Measurements from ENCODE around the gene SCAF4.

The SCAF4 gene

GRCh38 chr21:31713115-31713514, 18.8 kb downstream of the SCAF4 start:
- H3K27ac Mint-ChIP-seq, result no peak overlapping the region
- no peak for DNase-seq (ENCODE audit: low spot score)
- peaks cover 25% of the 10 kb centered on the region for H3K4me1 Mint-ChIP-seq (ENCODE audit: low read depth)
- no peak overlapping the region for H3K4me3 Mint-ChIP-seq
- no peaks in the 10 kb centered on the region for H3K9me3 Mint-ChIP-seq
- no peaks in the 10 kb centered on the region for H3K36me3 Mint-ChIP-seq (ENCODE audit: low read depth)
- H3K27me3 Mint-ChIP-seq (ENCODE audit: low read depth), result no peaks in the 10 kb centered on the region

- no peak for DNase-seq (ENCODE audit: low spot score)
- Mint-ChIP-seq H3K27me3 (ENCODE audit: low read depth) (no peaks in the 10 kb centered on the region), H3K27ac (no peak overlapping the region), H3K9me3 (no peaks in the 10 kb centered on the region), H3K4me3 (no peak overlapping the region), H3K4me1 (ENCODE audit: low read depth) (peaks cover 33% of the 10 kb centered on the region), H3K36me3 (ENCODE audit: low read depth) (no peaks in the 10 kb centered on the region)
Observed at GRCh38 chr21:31711745-31712285, 20.1 kb downstream of the SCAF4 start.

GRCh38 chr21:31711326-31711725, 20.6 kb downstream of the SCAF4 start:
- H3K4me3 Mint-ChIP-seq, result no peak overlapping the region
- H3K27me3 Mint-ChIP-seq (ENCODE audit: low read depth), result no peaks in the 10 kb centered on the region
- peaks cover 3% of the 10 kb centered on the region for H3K36me3 Mint-ChIP-seq (ENCODE audit: low read depth)
- no peak overlapping the region for H3K27ac Mint-ChIP-seq
- no peak for DNase-seq (ENCODE audit: low spot score)
- no peaks in the 10 kb centered on the region for H3K9me3 Mint-ChIP-seq
- H3K4me1 Mint-ChIP-seq (ENCODE audit: low read depth), result peaks cover 32% of the 10 kb centered on the region

- Mint-ChIP-seq H3K27me3 (ENCODE audit: low read depth) (no peaks in the 10 kb centered on the region), H3K9me3 (no peaks in the 10 kb centered on the region), H3K27ac (no peak overlapping the region), H3K4me1 (ENCODE audit: low read depth) (peaks cover 32% of the 10 kb centered on the region), H3K4me3 (no peak overlapping the region), H3K36me3 (ENCODE audit: low read depth) (peaks cover 3% of the 10 kb centered on the region)
- DNase-seq (ENCODE audit: low spot score), result no peak
Observed at GRCh38 chr21:31710586-31710985, 21.3 kb downstream of the SCAF4 start.

- Mint-ChIP-seq H3K4me1 (ENCODE audit: low read depth) (peaks cover 23% of the 10 kb centered on the region), H3K27me3 (ENCODE audit: low read depth) (no peaks in the 10 kb centered on the region), H3K36me3 (ENCODE audit: low read depth) (peaks cover 9% of the 10 kb centered on the region), H3K9me3 (no peaks in the 10 kb centered on the region), H3K4me3 (no peak overlapping the region), H3K27ac (no peak overlapping the region)
- DNase-seq (ENCODE audit: low spot score), result no peak
Observed at GRCh38 chr21:31708541-31708940, 23.4 kb downstream of the SCAF4 start.

- Mint-ChIP-seq H3K27ac (no peak overlapping the region), H3K4me3 (no peak overlapping the region), H3K36me3 (ENCODE audit: low read depth) (peaks cover 13% of the 10 kb centered on the region), H3K9me3 (no peaks in the 10 kb centered on the region), H3K27me3 (ENCODE audit: low read depth) (no peaks in the 10 kb centered on the region), H3K4me1 (ENCODE audit: low read depth) (peaks cover 23% of the 10 kb centered on the region)
- no peak for DNase-seq (ENCODE audit: low spot score)
Observed at GRCh38 chr21:31707499-31707898, 24.4 kb downstream of the SCAF4 start.

GRCh38 chr21:31706562-31706961, 25.4 kb downstream of the SCAF4 start:
- H3K4me1 Mint-ChIP-seq (ENCODE audit: low read depth), result peaks cover 23% of the 10 kb centered on the region
- H3K36me3 Mint-ChIP-seq (ENCODE audit: low read depth), result peaks cover 20% of the 10 kb centered on the region
- no peak for DNase-seq (ENCODE audit: low spot score)
- H3K4me3 Mint-ChIP-seq, result no peak overlapping the region
- no peaks in the 10 kb centered on the region for H3K27me3 Mint-ChIP-seq (ENCODE audit: low read depth)
- H3K27ac Mint-ChIP-seq, result no peak overlapping the region
- H3K9me3 Mint-ChIP-seq, result no peaks in the 10 kb centered on the region

GRCh38 chr21:31700040-31700439, 31.9 kb downstream of the SCAF4 start:
- Mint-ChIP-seq H3K36me3 (ENCODE audit: low read depth) (peaks cover 50% of the 10 kb centered on the region), H3K27ac (no peak overlapping the region), H3K27me3 (ENCODE audit: low read depth) (no peaks in the 10 kb centered on the region), H3K9me3 (no peaks in the 10 kb centered on the region), H3K4me1 (ENCODE audit: low read depth) (peaks cover 4% of the 10 kb centered on the region), H3K4me3 (no peak overlapping the region)
- no peak for DNase-seq (ENCODE audit: low spot score)

- no peak for DNase-seq (ENCODE audit: low spot score)
- Mint-ChIP-seq H3K4me3 (no peak overlapping the region), H3K9me3 (no peaks in the 10 kb centered on the region), H3K36me3 (ENCODE audit: low read depth) (peaks cover 55% of the 10 kb centered on the region), H3K4me1 (ENCODE audit: low read depth) (peaks cover 1% of the 10 kb centered on the region), H3K27me3 (ENCODE audit: low read depth) (no peaks in the 10 kb centered on the region), H3K27ac (no peak overlapping the region)
Observed at GRCh38 chr21:31698461-31698860, 33.5 kb downstream of the SCAF4 start.

GRCh38 chr21:31696424-31696823, 35.5 kb downstream of the SCAF4 start:
- Mint-ChIP-seq H3K4me3 (no peak overlapping the region), H3K4me1 (ENCODE audit: low read depth) (peaks cover 1% of the 10 kb centered on the region), H3K27ac (no peak overlapping the region), H3K9me3 (no peaks in the 10 kb centered on the region), H3K27me3 (ENCODE audit: low read depth) (no peaks in the 10 kb centered on the region), H3K36me3 (ENCODE audit: low read depth) (peaks cover 56% of the 10 kb centered on the region)
- no peak for DNase-seq (ENCODE audit: low spot score)

GRCh38 chr21:31693222-31693621, 38.7 kb downstream of the SCAF4 start:
- H3K27ac Mint-ChIP-seq, result no peak overlapping the region
- no peaks in the 10 kb centered on the region for H3K9me3 Mint-ChIP-seq
- H3K4me3 Mint-ChIP-seq, result no peak overlapping the region
- no peaks in the 10 kb centered on the region for H3K27me3 Mint-ChIP-seq (ENCODE audit: low read depth)
- H3K4me1 Mint-ChIP-seq (ENCODE audit: low read depth), result peaks cover 1% of the 10 kb centered on the region
- peaks cover 55% of the 10 kb centered on the region for H3K36me3 Mint-ChIP-seq (ENCODE audit: low read depth)
- no peak for DNase-seq (ENCODE audit: low spot score)

- peaks cover 60% of the 10 kb centered on the region for H3K36me3 Mint-ChIP-seq (ENCODE audit: low read depth)
Observed at GRCh38 chr21:31688603-31689368, 43.1 kb downstream of the SCAF4 start.

GRCh38 chr21:31687108-31687507, 44.8 kb downstream of the SCAF4 start:
- no peaks in the 10 kb centered on the region for H3K4me1 Mint-ChIP-seq (ENCODE audit: low read depth)
- H3K27ac Mint-ChIP-seq, result no peak overlapping the region
- H3K36me3 Mint-ChIP-seq (ENCODE audit: low read depth), result peaks cover 58% of the 10 kb centered on the region
- DNase-seq (ENCODE audit: low spot score), result no peak
- H3K4me3 Mint-ChIP-seq, result no peak overlapping the region
- H3K9me3 Mint-ChIP-seq, result no peaks in the 10 kb centered on the region
- H3K27me3 Mint-ChIP-seq (ENCODE audit: low read depth), result no peaks in the 10 kb centered on the region

More at GRCh38 chr21:31688603-31689368, 43.1 kb downstream of the SCAF4 start:
- no peaks in the 10 kb centered on the region for H3K4me1 Mint-ChIP-seq (ENCODE audit: low read depth)
- no peak overlapping the region for H3K27ac Mint-ChIP-seq
- no peak overlapping the region for H3K4me3 Mint-ChIP-seq
- H3K9me3 Mint-ChIP-seq, result no peaks in the 10 kb centered on the region
- no peak for DNase-seq (ENCODE audit: low spot score)
- no peaks in the 10 kb centered on the region for H3K27me3 Mint-ChIP-seq (ENCODE audit: low read depth)

GRCh38 chr21:31686272-31686915, 45.5 kb downstream of the SCAF4 start:
- Mint-ChIP-seq H3K27ac (no peak overlapping the region), H3K9me3 (no peaks in the 10 kb centered on the region), H3K4me3 (no peak overlapping the region), H3K4me1 (ENCODE audit: low read depth) (no peaks in the 10 kb centered on the region), H3K27me3 (ENCODE audit: low read depth) (no peaks in the 10 kb centered on the region), H3K36me3 (ENCODE audit: low read depth) (peaks cover 61% of the 10 kb centered on the region)
- DNase-seq (ENCODE audit: low spot score), result no peak

Measured in T-helper 2 cell treated with Interferon-gamma antibody and Interleukin-4, amounts not matched to agents 5 μg/mL and 100 μg/mL, for 36 hours (primary cell).